Trophoblast cell (in vitro differentiated cells and primary cell): ENCODE measurements around the gene HMOX1.

Experiments
- DNase-seq, 2 donors: peaks; one replicate each; pipeline ENCODE4 v3.0.0-alpha.2; 2016
- H2AFZ ChIP-seq: 2 replicates; pipeline ENCODE4 v1.6.1; 2013; ENCODE audit warnings: low read length, moderate library complexity, mild to moderate bottlenecking; ENCODE audit not compliant: insufficient read depth, poor library complexity
- H2AK5ac ChIP-seq: 2 replicates; pipeline ENCODE4 v1.6.1; 2013; ENCODE audit warnings: mild to moderate bottlenecking, low read length
- H2BK120ac ChIP-seq: 2 replicates; pipeline ENCODE4 v1.6.1; 2013; ENCODE audit warnings: low read length, mild to moderate bottlenecking, moderate library complexity; ENCODE audit not compliant: insufficient read depth, poor library complexity
- H2BK12ac ChIP-seq: 2 replicates; pipeline ENCODE4 v1.6.1; 2013; ENCODE audit warnings: mild to moderate bottlenecking, low read length, moderate library complexity
- H2BK5ac ChIP-seq: 2 replicates; pipeline ENCODE4 v1.6.1; 2013; ENCODE audit warnings: low read length, low read depth, moderate library complexity, mild to moderate bottlenecking; ENCODE audit not compliant: poor library complexity
- H3K14ac ChIP-seq: 2 replicates; pipeline ENCODE4 v1.6.1; 2013; ENCODE audit warnings: mild to moderate bottlenecking, low read length
- H3K18ac ChIP-seq: 2 replicates; pipeline ENCODE4 v1.6.1; 2013; ENCODE audit warnings: mild to moderate bottlenecking, low read length
- H3K23ac ChIP-seq: 2 replicates; pipeline ENCODE4 v1.6.1; 2013; ENCODE audit warnings: low read length
- H3K27ac ChIP-seq: 2 replicates; pipeline ENCODE4 v1.5.1; 2013; ENCODE audit warnings: low read depth, mild to moderate bottlenecking, inconsistent platforms, low read length, moderate library complexity
- H3K27me3 ChIP-seq: 2 replicates; pipeline ENCODE4 v1.6.1; 2013; ENCODE audit warnings: inconsistent platforms, mild to moderate bottlenecking, low read length, moderate library complexity; ENCODE audit not compliant: insufficient read depth
- H3K36me3 ChIP-seq, 2 experiments: 1 replicate in 1 of 2; 2 replicates in 1 of 2; pipeline ENCODE4 v1.6.1; 2013; ENCODE audit warnings: low read length in 2 of 2, mild to moderate bottlenecking in 2 of 2, moderate library complexity in 1 of 2; ENCODE audit not compliant: insufficient read depth in 2 of 2, control insufficient read depth in 1 of 2
- H3K4ac ChIP-seq: 2 replicates; pipeline ENCODE4 v1.6.1; 2013; ENCODE audit warnings: low read depth, mild to moderate bottlenecking, low read length, moderate library complexity
- H3K4me1 ChIP-seq, 2 experiments: 1 replicate in 1 of 2; 2 replicates in 1 of 2; pipeline ENCODE4 v1.6.1; 2013; ENCODE audit warnings: low read length in 2 of 2, mild to moderate bottlenecking in 2 of 2, moderate library complexity in 1 of 2; ENCODE audit not compliant: insufficient read depth in 2 of 2, control insufficient read depth in 1 of 2
- H3K4me2 ChIP-seq: 2 replicates; pipeline ENCODE4 v1.6.1; 2013; ENCODE audit warnings: inconsistent platforms, mild to moderate bottlenecking, low read length, moderate library complexity
- H3K4me3 ChIP-seq: 2 replicates; pipeline ENCODE4 v1.5.1; 2013; ENCODE audit warnings: mild to moderate bottlenecking, low read depth, low read length, inconsistent platforms
- H3K79me1 ChIP-seq: one replicate; pipeline ENCODE4 v1.6.1; 2013; ENCODE audit warnings: low read length
- H3K79me2 ChIP-seq: 2 replicates; pipeline ENCODE4 v1.6.1; 2013; ENCODE audit warnings: low read length, mild to moderate bottlenecking; ENCODE audit not compliant: control insufficient read depth, insufficient read depth, poor library complexity
- H3K9ac ChIP-seq: 2 replicates; pipeline ENCODE4 v1.6.1; 2013; ENCODE audit warnings: mild to moderate bottlenecking, low read length
- H3K9me3 ChIP-seq: 2 replicates; pipeline ENCODE4 v1.6.1; 2013; ENCODE audit warnings: low read depth, mild to moderate bottlenecking, control low read depth, inconsistent platforms, low read length; ENCODE audit not compliant: insufficient read depth
- H4K12ac ChIP-seq: 2 replicates; pipeline ENCODE4 v1.6.1; 2013; ENCODE audit warnings: low read depth, mild to moderate bottlenecking, low read length, moderate library complexity
- H4K8ac ChIP-seq: 2 replicates; pipeline ENCODE4 v1.6.1; 2013; ENCODE audit warnings: low read depth, mild to moderate bottlenecking, low read length, moderate library complexity
- H4K91ac ChIP-seq: one replicate; pipeline ENCODE4 v1.6.1; 2013; ENCODE audit warnings: low read depth, mild to moderate bottlenecking, low read length, moderate library complexity
- WGBS: extraction: QIAGEN DNeasy Blood & Tissue Kit; methylation state at CpG from one replicate; pipeline ENCODE4 v1.1.7; 2013; ENCODE audit warnings: missing lambda C conversion rate; ENCODE audit not compliant: insufficient read length, insufficient coverage; ENCODE audit errors: extremely low coverage; 5-methylcytosine and 5-hydroxymethylcytosine counted together

Gene HMOX1

DNA sequence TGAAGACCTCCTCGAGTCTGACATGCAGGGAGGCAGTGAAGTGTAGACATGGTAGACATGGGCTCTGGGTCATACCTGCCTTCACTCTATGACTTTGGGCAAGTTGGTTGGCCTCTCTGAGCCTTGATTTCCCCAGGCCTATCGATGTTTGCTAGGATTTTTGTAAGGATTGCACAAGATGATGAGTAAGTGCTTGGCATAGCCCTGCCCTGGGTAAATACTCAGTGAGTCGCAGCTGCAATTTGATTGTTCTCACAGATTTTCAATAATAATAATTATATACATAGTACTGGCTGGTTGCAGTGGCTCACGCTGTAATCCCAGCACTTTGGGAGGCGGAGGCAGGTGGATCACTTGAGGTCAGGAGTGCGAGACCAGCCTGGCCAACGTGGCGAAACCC is 37.2 kb downstream of the HMOX1 start:
- peaks cover 80 to 91% of the 10 kb centered on the region in 2 experiments for H3K36me3 ChIP-seq
- no peak overlapping the region for H3K9ac ChIP-seq
- no CpG with 5 or more reads among the region's 8 CpGs for WGBS
- no peaks in the 10 kb centered on the region for H3K27me3 ChIP-seq
- H3K14ac ChIP-seq = no peak overlapping the region
- H4K12ac ChIP-seq = no peak overlapping the region
- no peaks in the 10 kb centered on the region for H3K79me2 ChIP-seq
- no peaks in the 10 kb centered on the region for H3K79me1 ChIP-seq
- no peak overlapping the region for H3K27ac ChIP-seq
- H3K4me2 ChIP-seq = no peak overlapping the region
- no peak overlapping the region for H3K4ac ChIP-seq
- no peak overlapping the region for H2BK5ac ChIP-seq
- no peaks in the 10 kb centered on the region for H3K4me1 ChIP-seq
- H4K8ac ChIP-seq = no peak overlapping the region
- no peak overlapping the region for H2BK120ac ChIP-seq
- H3K18ac ChIP-seq = no peak overlapping the region
- no peak overlapping the region for H4K91ac ChIP-seq
- no peak overlapping the region for H2AK5ac ChIP-seq
- no peak overlapping the region for H2BK12ac ChIP-seq
- no peak overlapping the region for H3K23ac ChIP-seq
- H3K4me3 ChIP-seq = no peak overlapping the region
- H3K9me3 ChIP-seq = no peaks in the 10 kb centered on the region
- no peak overlapping the region for H2AFZ ChIP-seq
- DNase-seq = no peak

DNA sequence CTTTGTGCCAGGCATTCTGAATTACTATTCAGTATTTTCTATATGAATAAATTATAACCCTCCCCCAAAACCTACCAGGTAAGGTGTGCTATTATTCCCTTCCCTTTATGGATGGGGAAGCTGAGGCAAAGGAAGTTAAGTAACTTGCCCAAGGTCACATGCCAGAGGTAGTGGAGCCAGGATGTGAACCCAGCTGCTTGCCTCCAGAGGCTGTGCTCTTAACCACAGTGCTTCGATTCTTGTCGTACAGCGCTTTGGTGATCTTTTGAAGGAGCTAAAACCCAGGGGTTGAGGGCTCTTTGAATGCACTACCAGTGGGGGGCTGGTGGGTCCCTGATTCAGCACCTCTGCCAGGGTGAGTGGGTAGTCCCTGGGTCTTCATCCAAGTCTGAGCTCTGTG is 37.8 kb downstream of the HMOX1 start:
- Histone ChIP-seq H3K4ac (no peak overlapping the region), H3K79me1 (no peaks in the 10 kb centered on the region), H3K14ac (no peak overlapping the region), H4K91ac (no peak overlapping the region), H4K8ac (no peak overlapping the region), H2AK5ac (no peak overlapping the region), H3K4me3 (no peak overlapping the region), H3K4me2 (no peak overlapping the region), H2BK5ac (no peak overlapping the region), H3K27me3 (no peaks in the 10 kb centered on the region), H3K79me2 (no peaks in the 10 kb centered on the region), H2BK120ac (no peak overlapping the region), H3K9ac (no peak overlapping the region), H3K36me3 (peaks cover 79 to 90% of the 10 kb centered on the region in 2 experiments), H3K27ac (no peak overlapping the region), H3K4me1 (no peaks in the 10 kb centered on the region), H3K23ac (no peak overlapping the region), H2BK12ac (no peak overlapping the region), H2AFZ (no peak overlapping the region), H3K9me3 (no peaks in the 10 kb centered on the region), H3K18ac (no peak overlapping the region), H4K12ac (no peak overlapping the region)
- no peak for DNase-seq
- no CpG with 5 or more reads among the region's 3 CpGs for WGBS

DNA sequence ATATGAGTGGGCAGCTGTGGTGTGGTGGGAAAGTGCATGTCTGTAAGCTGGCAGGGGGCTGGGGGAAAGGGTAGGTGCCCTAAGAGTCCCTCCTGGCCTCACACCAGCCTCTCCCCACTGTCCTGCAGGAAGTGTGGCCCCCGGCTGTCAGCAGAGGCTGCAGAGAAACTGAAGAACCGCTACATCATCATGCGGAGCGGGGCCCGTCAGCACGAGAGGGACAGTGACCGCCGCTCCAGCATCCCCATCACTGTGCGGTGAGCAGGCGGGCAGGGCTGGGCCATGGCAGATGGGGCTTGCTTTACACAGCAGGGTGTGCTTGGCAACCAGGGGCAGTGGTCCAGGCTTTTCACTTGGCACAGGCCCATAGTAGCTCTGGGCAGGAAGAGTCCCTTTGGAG is 38.9 kb downstream of the HMOX1 start:
- no peak overlapping the region for H2BK12ac ChIP-seq
- no peak overlapping the region for H3K27ac ChIP-seq
- no CpG with 5 or more reads among the region's 10 CpGs for WGBS
- H3K9ac ChIP-seq = no peak overlapping the region
- H4K8ac ChIP-seq = no peak overlapping the region
- no peak overlapping the region for H3K14ac ChIP-seq
- H3K79me2 ChIP-seq = no peaks in the 10 kb centered on the region
- no peak overlapping the region for H4K12ac ChIP-seq
- H2AFZ ChIP-seq = no peak overlapping the region
- no peaks in the 10 kb centered on the region for H3K27me3 ChIP-seq
- no peaks in the 10 kb centered on the region for H3K79me1 ChIP-seq
- no peak overlapping the region for H2BK120ac ChIP-seq
- no peak overlapping the region for H3K18ac ChIP-seq
- no peak overlapping the region for H2BK5ac ChIP-seq
- no peak overlapping the region for H3K4ac ChIP-seq
- H3K4me2 ChIP-seq = no peak overlapping the region
- no peak overlapping the region for H2AK5ac ChIP-seq
- no peak for DNase-seq
- H3K36me3 ChIP-seq = peaks cover 81 to 91% of the 10 kb centered on the region in 2 experiments
- no peaks in the 10 kb centered on the region for H3K4me1 ChIP-seq
- no peak overlapping the region for H3K4me3 ChIP-seq
- H3K23ac ChIP-seq = no peak overlapping the region
- no peaks in the 10 kb centered on the region for H3K9me3 ChIP-seq
- no peak overlapping the region for H4K91ac ChIP-seq

DNA sequence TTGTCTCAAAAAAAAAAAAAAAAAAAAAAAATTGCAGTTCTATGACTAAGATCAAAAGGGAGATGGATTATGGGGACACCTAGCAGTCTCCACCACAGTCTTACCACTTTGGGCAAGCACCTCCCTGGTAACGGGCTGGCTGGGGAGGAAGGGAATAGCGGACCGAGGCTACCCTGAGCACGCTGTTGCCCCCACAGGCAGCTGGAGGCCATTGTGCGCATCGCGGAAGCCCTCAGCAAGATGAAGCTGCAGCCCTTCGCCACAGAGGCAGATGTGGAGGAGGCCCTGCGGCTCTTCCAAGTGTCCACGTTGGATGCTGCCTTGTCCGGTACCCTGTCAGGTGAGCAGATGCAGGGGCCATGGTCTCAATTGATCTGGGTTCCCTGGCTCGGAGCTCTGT is 40.2 kb downstream of the HMOX1 start:
- H4K91ac ChIP-seq = no peak overlapping the region
- H3K4me3 ChIP-seq = no peak overlapping the region
- H4K12ac ChIP-seq = no peak overlapping the region
- H2BK12ac ChIP-seq = no peak overlapping the region
- H3K9ac ChIP-seq = no peak overlapping the region
- no CpG with 5 or more reads among the region's 12 CpGs for WGBS
- H2AK5ac ChIP-seq = no peak overlapping the region
- H3K9me3 ChIP-seq = no peaks in the 10 kb centered on the region
- H3K18ac ChIP-seq = no peak overlapping the region
- no peak overlapping the region for H3K14ac ChIP-seq
- DNase-seq = no peak
- no peak overlapping the region for H2BK5ac ChIP-seq
- no peak overlapping the region for H3K27ac ChIP-seq
- H2AFZ ChIP-seq = no peak overlapping the region
- H3K79me2 ChIP-seq = no peaks in the 10 kb centered on the region
- H2BK120ac ChIP-seq = no peak overlapping the region
- H4K8ac ChIP-seq = no peak overlapping the region
- no peaks in the 10 kb centered on the region for H3K79me1 ChIP-seq
- peaks cover 77 to 90% of the 10 kb centered on the region in 2 experiments for H3K36me3 ChIP-seq
- no peak overlapping the region for H3K4ac ChIP-seq
- H3K27me3 ChIP-seq = no peaks in the 10 kb centered on the region
- H3K23ac ChIP-seq = no peak overlapping the region
- H3K4me1 ChIP-seq = peaks cover 0 to under 1% of the 10 kb centered on the region in 2 experiments
- no peak overlapping the region for H3K4me2 ChIP-seq
